ENCODE measurements around the gene EHBP1. TPM values are rescaled to one million over a fixed set of nuclear protein-coding genes. Genes with fewer than 3 reads are reported as not detected.
"Not testable (repeated sequence)": the region's sequence is repeated elsewhere in the genome, so short reads cannot be mapped to it uniquely, and the experiment has no call there.

EHBP1 gene
- total RNA-seq, 2 donors from 2014 or later, result 22.6 to 32.1 TPM

DNA sequence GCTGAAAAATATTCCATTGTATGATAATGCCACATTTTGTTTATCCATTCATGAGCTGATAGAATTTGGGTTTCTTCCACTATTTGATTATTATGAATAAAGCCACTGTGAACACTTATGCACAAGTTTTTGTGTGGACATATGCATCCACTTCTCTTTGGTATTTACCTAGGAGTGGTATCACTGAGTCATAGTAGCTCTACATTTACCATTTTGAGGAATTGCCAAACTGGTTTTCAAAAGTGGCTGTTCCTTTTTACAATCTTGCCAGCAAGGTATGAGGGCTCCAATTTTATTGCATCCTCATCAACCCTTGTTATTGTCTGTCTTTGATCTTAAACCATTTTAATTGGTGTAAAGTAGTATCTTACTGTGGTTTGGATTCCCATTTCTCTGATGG is 13.3 kb upstream of the EHBP1 start:
- intact Hi-C loops (cut with DNase I, micrococcal nuclease), result no loop called here
- DNase-seq (no peak), ATAC-seq (no peak)

DNA sequence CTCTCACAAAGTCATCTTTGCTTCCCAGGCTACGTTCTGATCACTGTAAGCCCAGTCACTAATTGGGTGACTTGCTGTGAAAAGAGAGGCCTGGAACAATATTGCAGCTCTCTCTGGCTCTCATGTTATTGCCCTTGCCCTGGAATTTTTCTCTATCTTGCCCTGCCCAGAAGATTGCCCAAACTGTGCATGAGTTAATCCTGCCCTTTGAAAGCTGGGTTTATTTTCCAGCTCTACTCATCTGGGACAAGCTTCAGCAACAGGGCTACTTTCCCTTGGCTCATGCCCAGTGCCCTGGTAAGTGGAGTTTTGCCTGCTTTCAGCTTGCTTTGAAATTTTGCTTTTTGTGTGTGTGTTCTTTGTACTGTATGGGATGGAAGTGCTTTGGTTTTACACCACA is 6.9 kb upstream of the EHBP1 start:
- ATAC-seq (no peak), DNase-seq (no peak)
- intact Hi-C loops (cut with DNase I, micrococcal nuclease), result no loop called here

DNA sequence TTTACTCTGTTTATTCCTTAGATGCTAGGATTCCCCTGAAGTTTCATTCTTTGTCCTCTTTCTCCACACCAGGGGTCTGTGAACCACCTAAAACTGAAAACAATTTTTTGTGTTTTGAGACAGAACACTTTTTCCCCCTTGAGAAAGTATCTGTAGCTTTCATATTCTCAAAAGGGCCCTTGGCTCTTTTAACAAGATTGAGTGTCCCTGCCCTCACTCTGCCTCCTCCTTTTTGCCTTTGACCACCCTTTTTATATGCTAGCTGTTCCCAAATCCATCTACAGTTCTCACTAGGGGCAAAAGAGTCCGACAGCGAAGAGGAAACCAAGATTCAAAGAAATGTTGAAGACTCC is 883 bp upstream of the EHBP1 start:
- ATAC-seq (no peak), DNase-seq (no peak)
- intact Hi-C loops (cut with DNase I, micrococcal nuclease), result no loop called here

DNA sequence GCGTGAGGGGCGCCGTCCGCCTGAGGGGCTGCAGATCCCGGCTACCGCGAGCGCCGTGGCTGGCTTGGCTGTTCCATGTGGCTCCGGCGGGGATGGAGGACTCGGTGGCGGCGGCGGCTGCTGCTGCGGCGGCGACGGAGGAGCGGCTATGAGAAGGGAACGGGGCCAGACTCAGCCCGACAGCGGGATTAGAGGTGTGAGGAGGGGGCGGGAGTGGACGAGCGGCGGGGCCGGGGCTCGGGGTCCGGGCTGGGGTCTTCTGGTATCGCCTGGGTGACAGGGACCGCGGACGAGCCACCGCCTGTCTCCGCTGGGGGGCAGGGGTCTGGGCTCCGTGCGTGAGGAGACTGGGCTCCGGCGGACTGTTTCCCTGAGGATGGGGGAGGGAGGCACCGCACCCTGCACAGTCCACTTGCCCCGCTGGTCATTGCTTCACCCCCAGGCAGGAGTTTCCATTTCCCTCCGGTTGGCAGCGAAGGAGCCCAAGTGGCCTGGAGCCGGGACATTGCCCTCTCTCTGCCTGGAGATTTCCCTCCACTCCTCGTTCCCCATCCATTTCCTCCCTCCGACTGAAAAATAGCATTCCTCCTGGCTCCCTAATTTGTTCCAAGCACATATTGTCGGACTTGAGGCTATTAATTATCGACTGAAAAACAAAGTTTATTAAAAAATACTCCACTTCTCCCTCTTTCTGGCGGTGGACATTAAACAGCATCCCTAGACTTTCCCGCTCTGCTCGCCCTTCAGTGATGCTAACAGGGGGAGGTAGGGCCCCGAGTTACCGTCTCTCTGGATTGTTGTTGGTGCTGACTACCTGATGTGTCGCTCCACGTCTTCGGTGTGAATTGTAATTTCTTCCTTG is 577 bp downstream of the EHBP1 start:
- ATAC-seq (peak; percentile 42), DNase-seq (peak; percentile 70 to 72)
- intact Hi-C loops (cut with DNase I, micrococcal nuclease), result no loop called here

DNA sequence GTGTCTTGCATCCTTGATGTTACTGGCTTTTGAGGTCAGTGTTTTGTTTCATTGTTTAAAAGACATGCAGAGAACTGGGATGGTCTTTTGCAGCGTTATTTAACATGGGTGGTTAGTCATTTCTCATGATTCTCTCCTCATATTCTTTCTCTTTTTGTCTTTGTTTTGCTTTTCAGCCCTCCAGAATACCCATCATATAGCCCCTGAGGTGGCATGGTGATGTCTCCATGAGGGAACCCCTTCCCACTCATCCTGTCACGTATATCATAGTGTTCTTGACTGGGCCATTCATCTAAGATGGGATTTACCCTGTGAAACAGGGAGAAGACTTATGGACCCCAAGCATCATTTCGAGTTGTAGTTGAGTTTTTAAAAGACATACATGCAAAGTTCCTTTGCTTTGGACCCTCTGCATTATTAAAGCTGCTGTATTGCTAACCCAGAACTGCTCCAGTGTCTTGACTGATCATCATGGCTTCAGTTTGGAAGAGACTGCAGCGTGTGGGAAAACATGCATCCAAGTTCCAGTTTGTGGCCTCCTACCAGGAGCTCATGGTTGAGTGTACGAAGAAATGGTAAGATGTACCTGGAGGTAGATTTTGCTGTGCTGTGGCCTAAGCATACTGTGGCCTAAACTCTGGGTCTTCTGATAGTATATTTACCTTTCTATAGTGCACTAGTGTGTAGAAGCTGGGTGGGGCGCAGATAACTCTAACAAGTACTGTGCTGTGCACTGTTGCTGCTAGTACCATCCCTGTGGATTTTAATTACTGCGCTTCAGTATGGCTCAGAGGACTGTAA is 1.4 kb downstream of the EHBP1 start:
- intact Hi-C loops (cut with DNase I, micrococcal nuclease), result no loop called here
- DNase-seq, result no peak
- ATAC-seq, result no peak

DNA sequence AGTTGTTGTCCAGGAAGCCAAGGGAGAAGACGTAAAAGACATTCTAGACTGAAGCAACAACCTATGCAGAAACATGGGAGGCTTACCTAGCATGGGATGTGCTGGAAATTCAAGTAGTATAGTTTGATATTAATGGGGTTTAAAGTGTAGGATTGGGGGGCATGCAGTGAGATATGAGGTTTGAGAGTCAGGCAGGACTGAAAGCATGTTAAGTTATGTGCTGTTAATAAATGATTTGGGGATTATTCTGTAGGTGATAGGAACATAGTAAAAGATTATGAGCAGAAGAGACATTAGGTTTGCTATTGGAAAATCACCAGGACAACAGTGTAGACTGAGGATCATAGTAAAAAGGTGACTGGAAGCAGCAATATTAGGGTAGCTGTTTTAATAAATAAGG is 3.2 kb downstream of the EHBP1 start:
- intact Hi-C loops (cut with DNase I, micrococcal nuclease), result no loop called here
- ATAC-seq, result no peak
- no peak for DNase-seq

DNA sequence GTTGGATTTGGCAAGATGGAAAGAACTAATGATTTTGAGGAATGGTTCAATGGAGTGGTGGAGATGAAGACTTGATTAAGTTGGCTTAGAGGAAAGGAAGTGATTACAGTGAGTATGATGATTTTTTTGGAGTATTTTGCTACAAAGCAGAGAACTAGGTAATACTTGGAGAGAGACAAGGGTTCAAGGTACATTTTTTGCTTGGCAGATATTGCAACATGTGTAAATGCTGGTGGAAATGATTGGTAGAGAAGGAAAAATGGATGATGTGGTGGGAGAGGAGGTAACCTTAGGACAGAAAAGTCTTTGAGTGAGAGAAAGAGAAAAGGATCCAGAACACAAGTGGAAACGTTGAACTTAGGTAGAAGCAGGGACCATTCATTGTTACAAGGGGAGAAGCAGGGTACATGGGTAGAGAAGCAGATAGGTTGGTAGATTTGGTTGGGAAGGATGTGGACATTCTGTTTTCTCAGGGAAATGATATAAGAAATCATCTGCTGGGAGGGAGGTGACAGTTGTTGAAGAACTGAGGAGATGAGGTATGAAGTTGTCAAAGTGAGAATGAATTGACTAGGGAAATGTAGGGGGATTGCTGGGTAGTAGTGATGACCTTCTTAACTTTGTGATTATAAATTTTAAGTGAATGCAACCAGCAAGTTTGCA is 6.5 kb downstream of the EHBP1 start:
- no peak for DNase-seq
- intact Hi-C loops (cut with DNase I, micrococcal nuclease), result no loop called here
- no peak for ATAC-seq

DNA sequence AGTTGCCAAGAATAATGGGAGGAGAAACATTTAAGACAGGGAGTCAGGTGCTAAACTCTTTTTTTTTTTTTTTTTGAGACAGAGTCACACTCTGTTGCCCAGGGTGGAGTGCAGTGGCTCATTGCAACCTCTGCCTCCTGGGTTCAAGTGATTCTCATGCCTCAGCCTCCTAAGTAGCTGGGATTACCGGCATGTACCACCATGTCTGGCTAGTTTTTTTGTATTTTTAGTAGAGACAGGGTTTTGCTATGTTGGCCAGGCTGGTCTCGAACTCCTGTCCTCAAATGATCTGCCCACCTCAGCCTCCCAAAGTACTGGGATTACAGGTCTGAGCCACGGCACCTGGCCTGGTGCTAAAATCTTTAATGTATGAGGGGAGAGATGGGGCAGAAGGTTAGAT is 7.7 kb downstream of the EHBP1 start:
- intact Hi-C loops (cut with DNase I, micrococcal nuclease); ATAC-seq; DNase-seq: not testable (repeated sequence)

DNA sequence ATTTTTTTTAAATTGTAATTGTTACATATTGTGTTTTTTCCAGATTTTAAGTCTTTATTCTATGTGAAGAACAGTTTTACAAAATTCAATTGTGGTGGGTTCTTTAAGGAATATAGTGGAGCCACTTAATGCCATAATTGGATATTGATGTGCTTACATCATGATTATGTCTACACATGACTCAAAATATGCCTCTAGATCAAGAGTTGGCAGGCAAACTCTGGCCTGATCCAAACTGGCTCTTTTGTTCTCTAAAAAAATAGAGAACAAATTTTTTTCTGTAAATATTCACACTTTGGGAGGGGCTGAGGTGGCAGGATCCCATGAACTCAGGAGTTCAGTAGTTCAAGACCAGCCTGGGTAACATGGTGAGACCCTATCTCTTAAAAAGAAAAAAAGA is 8.3 kb downstream of the EHBP1 start:
- intact Hi-C loops (cut with DNase I, micrococcal nuclease), result no loop called here
- DNase-seq, result no peak
- ATAC-seq, result no peak

DNA sequence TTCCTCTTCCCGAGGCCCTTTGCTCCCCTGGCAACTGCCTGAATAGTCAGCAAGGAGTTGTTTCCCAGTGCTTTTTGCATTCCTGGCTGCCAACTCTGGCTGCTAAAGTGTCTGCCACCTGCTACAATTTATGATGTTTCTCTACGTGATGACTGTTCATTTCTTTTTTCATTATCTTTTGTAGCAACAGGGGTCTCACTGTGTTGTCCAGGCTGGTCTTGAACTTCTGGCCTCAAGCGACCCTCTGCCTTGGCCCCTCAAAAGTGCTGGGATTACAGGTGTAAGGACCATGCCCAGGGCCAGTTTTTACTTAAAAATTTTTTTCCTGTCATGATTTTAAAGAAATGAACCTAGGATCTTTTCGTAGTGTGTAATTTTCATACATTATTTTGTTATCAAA is 11.3 kb downstream of the EHBP1 start:
- DNase-seq (no peak), ATAC-seq (no peak)
- intact Hi-C loops (cut with DNase I, micrococcal nuclease), result no loop called here

DNA sequence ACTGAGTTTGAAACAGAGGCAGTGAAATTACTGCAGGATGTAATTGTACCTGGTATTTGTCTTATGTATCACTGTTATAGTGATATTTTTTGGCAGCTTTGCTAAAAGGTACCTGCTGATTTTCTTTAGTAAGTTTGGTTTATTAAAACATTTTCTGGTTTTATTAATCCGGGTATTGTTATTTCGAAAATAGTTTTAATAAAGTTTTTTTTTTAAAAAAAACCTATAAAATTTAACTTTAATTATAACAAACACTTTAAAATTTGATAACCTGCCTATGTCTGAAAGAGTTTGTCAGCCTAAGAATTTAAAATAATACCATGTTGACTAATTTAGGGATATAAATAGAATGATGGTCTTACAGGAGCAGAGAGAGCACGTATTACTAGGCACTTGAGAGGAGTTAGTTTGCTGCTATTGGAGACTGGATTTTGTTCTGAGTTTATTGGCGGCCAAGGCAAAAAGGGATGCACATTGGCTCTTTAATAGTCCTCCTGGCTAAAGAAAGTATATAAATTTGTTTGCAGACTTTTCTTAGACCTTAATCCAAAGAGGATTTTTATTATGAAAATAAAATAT is 12.1 kb downstream of the EHBP1 start:
- DNase-seq (no peak), ATAC-seq (no peak)
- intact Hi-C loops (cut with DNase I, micrococcal nuclease), result no loop called here

DNA sequence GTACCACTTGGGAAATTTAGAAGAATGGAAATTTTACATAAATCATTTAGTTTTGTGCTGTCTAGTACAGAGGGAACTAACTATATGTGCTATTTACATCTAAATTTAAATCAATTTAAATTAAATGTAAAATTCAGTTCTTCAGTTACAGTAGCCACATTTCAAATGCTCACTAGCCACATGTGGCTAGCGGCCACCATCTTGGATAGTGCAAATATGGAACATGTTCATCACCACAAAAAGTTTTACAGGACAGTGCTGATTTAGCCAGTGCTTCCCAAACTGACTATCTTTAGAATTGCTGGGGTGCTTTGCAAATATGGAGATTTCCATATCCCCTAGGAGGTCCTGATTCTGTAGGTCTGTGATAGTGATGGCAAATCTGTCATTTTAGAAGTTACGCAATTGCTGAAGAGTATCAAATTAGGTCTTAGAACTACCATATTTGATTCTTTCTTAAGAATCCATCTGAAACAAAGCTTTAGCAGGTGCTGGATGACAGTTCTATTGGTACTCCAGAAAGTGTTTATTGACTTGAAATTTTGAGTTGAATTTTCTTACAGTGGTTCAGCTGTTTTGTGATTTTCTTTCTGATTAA is 12.8 kb downstream of the EHBP1 start:
- ATAC-seq (no peak), DNase-seq (no peak)
- intact Hi-C loops (cut with DNase I, micrococcal nuclease), result no loop called here

DNA sequence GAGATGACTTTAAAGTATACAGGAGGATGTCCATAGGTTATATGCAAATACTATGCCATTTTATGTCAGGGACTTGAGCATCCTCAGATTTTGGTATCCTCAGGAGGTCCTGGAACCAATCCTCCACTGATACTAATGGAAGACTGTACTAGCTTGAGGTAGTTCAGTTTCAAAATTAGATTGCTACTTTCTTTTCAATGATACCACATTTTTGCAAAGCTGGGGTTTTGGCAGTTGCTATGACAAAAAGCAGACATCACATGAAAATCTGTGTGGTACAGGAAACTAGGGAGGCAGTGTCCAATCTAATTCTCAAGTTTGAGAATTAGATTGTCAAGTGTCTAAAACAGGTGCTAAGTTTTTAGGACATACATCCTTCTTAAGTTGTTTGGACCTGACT is 14.2 kb downstream of the EHBP1 start:
- DNase-seq (no peak), ATAC-seq (no peak)
- intact Hi-C loops (cut with DNase I, micrococcal nuclease), result no loop called here

DNA sequence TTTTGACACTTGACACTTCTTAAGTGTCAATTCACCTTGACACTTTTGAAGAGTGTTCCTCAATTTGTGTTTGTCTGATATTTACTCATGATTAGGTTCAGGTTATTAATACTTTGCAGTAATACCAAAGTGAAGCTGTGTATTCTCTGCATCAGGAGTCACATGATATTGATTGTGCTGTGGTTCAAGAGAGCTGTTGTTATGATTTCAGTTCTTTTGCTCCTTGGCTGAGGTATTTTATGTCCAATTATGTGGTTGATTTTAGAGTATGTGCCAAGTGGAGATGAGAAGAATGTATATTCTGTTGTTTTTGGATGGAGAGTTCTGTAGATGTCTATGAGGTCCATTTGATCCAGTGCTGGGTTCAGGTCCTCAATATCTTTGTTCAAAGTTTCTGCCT is 17.2 kb downstream of the EHBP1 start:
- DNase-seq (no peak), ATAC-seq (no peak)
- intact Hi-C loops (cut with DNase I, micrococcal nuclease), result no loop called here

DNA sequence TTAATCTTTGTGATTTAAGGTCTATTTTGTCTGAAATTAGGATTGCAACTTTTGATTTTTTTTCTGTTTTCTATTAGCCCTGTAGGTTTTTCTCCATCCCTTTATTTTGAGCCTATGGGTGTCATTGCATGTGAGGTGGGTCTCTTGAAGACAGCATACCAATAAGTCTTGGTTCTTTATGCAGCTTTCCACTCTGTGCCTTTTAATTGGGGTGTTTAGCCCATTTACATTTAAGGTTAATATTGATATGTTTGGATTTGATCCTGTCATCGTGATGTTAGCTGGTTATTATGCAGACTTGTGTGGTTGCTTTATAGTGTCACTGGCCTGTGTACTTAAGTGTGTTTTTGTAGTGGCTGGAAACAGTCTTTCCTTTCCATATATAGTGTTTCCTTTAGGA is 17.7 kb downstream of the EHBP1 start:
- DNase-seq (no peak), ATAC-seq (no peak)
- intact Hi-C loops (cut with DNase I, micrococcal nuclease), result no loop called here

DNA sequence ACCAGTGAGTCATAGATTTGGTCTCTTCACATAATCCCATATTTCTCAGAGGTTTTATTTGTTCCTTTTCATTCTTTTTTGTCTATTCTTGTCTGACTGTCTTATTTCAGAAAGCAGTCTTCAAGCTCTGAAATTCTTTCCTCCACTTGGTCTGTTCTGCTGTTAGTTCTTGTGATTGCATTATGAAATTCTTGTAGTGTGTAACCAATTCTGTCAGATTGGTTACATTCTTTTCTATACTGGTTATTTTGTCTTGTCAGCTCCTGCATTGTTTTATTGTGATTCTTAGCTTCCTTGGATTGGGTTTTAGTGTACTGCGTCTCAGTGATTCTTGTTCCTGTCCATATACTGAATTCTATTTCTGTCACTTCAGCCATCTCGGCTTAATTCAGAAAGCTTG is 18.6 kb downstream of the EHBP1 start:
- intact Hi-C loops (cut with DNase I, micrococcal nuclease), result no loop called here
- ATAC-seq (no peak), DNase-seq (no peak)

DNA sequence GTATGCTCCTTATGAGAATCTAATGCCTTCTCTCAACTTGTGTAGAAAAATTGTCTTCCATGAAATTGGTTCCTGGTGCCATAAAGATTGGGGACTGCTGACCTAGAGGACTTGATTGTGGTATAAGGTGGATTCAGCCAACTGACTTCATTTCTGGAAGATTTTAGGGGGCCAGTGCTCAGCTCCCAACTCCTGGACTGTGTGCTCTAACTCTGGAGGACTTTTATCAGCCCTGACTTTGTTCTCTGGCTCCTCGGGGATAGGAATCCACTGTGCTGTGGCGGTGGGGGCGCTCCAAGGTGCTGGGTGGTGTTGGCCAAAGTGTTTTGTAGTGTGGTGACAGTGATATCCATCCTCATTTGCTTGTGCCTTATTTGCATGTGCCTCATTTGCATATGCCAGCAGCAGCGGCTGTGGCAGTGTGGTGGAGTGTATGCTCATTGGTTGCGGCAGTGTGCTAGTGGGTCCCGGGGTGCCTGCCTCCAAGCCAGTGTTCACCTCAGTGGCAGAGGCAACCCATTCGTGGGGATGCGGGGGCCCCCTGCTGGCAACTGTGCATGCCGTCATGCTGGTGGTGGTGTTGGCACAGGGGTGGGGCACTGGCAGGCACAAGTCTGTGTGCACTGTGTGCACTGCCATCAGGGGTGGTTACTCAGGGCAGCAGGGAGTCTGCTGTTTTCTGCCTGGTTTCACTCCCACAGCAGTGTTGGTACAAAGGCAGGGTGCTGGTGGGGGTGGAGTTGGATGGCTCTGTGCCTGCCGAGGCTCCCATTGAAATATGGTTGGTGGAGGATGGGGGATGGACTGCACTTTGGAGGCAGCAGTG is 19.6 kb downstream of the EHBP1 start:
- intact Hi-C loops (cut with DNase I, micrococcal nuclease), result no loop called here
- DNase-seq (peak in 1 of 2 donors; percentile 33), ATAC-seq (peak; percentile 78)

DNA sequence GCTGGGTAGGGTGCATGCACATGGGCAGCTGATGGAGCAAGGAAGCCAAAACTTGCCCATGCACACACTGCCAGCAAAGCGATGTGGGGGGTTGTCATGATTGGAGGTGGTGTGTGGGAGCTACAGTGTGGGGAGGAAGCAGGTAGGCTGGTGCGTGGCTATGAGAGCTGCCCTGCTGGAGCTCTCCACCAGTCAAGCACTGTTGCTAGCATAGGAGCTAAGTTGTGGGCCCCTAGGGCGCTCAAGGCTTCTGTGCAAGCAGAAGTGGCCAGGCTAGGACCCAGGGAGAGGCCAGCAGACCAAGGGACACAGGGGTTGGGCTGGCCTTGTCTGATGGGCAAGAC is 20.2 kb downstream of the EHBP1 start:
- intact Hi-C loops (cut with DNase I, micrococcal nuclease), result no loop called here
- no peak for ATAC-seq
- no peak for DNase-seq
